Measurements from ENCODE around the gene RBM46. TPM values are rescaled to one million over a fixed set of nuclear protein-coding genes. Genes with fewer than 3 reads are reported as not detected.

The RBM46 gene
- total and polyA plus RNA-seq, 10 of the 15 experiments (the other 5 are each of a cell fraction or from before 2014, with no cell fraction given): not detected

GRCh38 chr4:154736770-154737169, 44.3 kb upstream of the RBM46 start:
- no peaks in the 10 kb centered on the region for H3K79me2 ChIP-seq (ENCODE audit: control insufficient read depth, insufficient read depth, low read length)
- POLR2A ChIA-PET: no interaction called here
- ATAC-seq (no peak), FAIRE-seq (no peak), DNase-seq (ENCODE audit: low read depth, low spot score) (no peak)
- WGBS (ENCODE audit: insufficient coverage, insufficient replicate concordance, low lambda C conversion rate, missing lambda C conversion rate): 17% methylated on average over 1 of the region's 1 CpG
- no peaks in the 10 kb centered on the region for H4K20me1 ChIP-seq (ENCODE audit: control insufficient read depth, insufficient read depth)
- intact Hi-C loops (cut with micrococcal nuclease; ENCODE audit: unreplicated experiment): no loop called here
- no peak overlapping the region for H3K27ac ChIP-seq (ENCODE audit: control insufficient read depth, insufficient read depth)
- H3K4me2 ChIP-seq (ENCODE audit: control insufficient read depth, insufficient read depth): no peak overlapping the region
- in situ Hi-C loops (cut with MboI): no loop called here
- SMC1A ChIA-PET (ENCODE audit: uncharacterized antibody, unreplicated experiment): no interaction called here
- no peak overlapping the region for H2AFZ ChIP-seq (ENCODE audit: control insufficient read depth, low read depth, low read length)
- H3K9ac ChIP-seq (ENCODE audit: control insufficient read depth, insufficient read depth, low read length): no peak overlapping the region
- no peak overlapping the region for H3K4me3 ChIP-seq
- H3K36me3 ChIP-seq (ENCODE audit: control insufficient read depth in 2 of 2, insufficient read depth in 2 of 2, low read length in 1 of 2): no peaks in the 10 kb centered on the region
- CTCF ChIA-PET: no interaction called here
- H3K4me1 ChIP-seq (ENCODE audit: control insufficient read depth, insufficient read depth, low read length): no peaks in the 10 kb centered on the region
- peaks cover 0 to 4% of the 10 kb centered on the region in 2 experiments; a peak in 2 of 4 replicates for H3K27me3 ChIP-seq (replicated peaks in 1 of 2; ENCODE audit: control insufficient read depth in 2 of 2, insufficient read depth in 2 of 2, low read length in 1 of 2)
- no peaks in the 10 kb centered on the region for H3K9me3 ChIP-seq (replicated peaks; ENCODE audit: control insufficient read depth, insufficient read depth, low read length)
- BruUV-seq (replicated peaks): no TSS peak
- RAD21 ChIA-PET (ENCODE audit: unreplicated experiment): no interaction called here
- TF ChIP-seq EP300 (IDR thresholded peaks at IDR 0.05; ENCODE audit: borderline replicate concordance in 1 of 2, control insufficient read depth in 1 of 2, low read depth in 2 of 2, low read length in 2 of 2) (no peak), NR2F1 (conservative IDR thresholded peaks at IDR 0.05) (no peak), RAD21 (IDR thresholded peaks at IDR 0.05; ENCODE audit: insufficient read depth, low read depth, low read length) (no peak), IRF4 (IDR thresholded peaks at IDR 0.05; ENCODE audit: low read depth, low read length) (no peak), SUPT20H (IDR thresholded peaks at IDR 0.05; ENCODE audit: borderline replicate concordance, control insufficient read depth, low read depth, low read length) (no peak), WRNIP1 (IDR thresholded peaks at IDR 0.05; ENCODE audit: borderline replicate concordance, low read depth, low read length) (no peak), RAD51 (IDR thresholded peaks at IDR 0.05) (no peak), HCFC1 (IDR thresholded peaks at IDR 0.05; ENCODE audit: low read length) (no peak), TCF7 (IDR thresholded peaks at IDR 0.05; ENCODE audit: borderline replicate concordance) (no peak), NFIC (IDR thresholded peaks at IDR 0.05; ENCODE audit: low read depth, low read length) (no peak), TCF12 (IDR thresholded peaks at IDR 0.05; ENCODE audit: low read depth, low read length) (no peak)
- TF ChIP-seq, protein P1, sequence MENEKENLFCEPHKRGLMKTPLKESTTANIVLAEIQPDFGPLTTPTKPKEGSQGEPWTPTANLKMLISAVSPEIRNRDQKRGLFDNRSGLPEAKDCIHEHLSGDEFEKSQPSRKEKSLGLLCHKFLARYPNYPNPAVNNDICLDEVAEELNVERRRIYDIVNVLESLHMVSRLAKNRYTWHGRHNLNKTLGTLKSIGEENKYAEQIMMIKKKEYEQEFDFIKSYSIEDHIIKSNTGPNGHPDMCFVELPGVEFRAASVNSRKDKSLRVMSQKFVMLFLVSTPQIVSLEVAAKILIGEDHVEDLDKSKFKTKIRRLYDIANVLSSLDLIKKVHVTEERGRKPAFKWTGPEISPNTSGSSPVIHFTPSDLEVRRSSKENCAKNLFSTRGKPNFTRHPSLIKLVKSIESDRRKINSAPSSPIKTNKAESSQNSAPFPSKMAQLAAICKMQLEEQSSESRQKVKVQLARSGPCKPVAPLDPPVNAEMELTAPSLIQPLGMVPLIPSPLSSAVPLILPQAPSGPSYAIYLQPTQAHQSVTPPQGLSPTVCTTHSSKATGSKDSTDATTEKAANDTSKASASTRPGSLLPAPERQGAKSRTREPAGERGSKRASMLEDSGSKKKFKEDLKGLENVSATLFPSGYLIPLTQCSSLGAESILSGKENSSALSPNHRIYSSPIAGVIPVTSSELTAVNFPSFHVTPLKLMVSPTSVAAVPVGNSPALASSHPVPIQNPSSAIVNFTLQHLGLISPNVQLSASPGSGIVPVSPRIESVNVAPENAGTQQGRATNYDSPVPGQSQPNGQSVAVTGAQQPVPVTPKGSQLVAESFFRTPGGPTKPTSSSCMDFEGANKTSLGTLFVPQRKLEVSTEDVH (IDR thresholded peaks at IDR 0.05; ENCODE audit: low read depth, partially characterized antibody): no peak
- TF ChIP-seq, protein P2, sequence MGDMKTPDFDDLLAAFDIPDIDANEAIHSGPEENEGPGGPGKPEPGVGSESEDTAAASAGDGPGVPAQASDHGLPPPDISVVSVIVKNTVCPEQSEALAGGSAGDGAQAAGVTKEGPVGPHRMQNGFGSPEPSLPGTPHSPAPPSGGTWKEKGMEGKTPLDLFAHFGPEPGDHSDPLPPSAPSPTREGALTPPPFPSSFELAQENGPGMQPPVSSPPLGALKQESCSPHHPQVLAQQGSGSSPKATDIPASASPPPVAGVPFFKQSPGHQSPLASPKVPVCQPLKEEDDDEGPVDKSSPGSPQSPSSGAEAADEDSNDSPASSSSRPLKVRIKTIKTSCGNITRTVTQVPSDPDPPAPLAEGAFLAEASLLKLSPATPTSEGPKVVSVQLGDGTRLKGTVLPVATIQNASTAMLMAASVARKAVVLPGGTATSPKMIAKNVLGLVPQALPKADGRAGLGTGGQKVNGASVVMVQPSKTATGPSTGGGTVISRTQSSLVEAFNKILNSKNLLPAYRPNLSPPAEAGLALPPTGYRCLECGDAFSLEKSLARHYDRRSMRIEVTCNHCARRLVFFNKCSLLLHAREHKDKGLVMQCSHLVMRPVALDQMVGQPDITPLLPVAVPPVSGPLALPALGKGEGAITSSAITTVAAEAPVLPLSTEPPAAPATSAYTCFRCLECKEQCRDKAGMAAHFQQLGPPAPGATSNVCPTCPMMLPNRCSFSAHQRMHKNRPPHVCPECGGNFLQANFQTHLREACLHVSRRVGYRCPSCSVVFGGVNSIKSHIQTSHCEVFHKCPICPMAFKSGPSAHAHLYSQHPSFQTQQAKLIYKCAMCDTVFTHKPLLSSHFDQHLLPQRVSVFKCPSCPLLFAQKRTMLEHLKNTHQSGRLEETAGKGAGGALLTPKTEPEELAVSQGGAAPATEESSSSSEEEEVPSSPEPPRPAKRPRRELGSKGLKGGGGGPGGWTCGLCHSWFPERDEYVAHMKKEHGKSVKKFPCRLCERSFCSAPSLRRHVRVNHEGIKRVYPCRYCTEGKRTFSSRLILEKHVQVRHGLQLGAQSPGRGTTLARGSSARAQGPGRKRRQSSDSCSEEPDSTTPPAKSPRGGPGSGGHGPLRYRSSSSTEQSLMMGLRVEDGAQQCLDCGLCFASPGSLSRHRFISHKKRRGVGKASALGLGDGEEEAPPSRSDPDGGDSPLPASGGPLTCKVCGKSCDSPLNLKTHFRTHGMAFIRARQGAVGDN (IDR thresholded peaks at IDR 0.05): no peak
- TF ChIP-seq, protein P3, sequence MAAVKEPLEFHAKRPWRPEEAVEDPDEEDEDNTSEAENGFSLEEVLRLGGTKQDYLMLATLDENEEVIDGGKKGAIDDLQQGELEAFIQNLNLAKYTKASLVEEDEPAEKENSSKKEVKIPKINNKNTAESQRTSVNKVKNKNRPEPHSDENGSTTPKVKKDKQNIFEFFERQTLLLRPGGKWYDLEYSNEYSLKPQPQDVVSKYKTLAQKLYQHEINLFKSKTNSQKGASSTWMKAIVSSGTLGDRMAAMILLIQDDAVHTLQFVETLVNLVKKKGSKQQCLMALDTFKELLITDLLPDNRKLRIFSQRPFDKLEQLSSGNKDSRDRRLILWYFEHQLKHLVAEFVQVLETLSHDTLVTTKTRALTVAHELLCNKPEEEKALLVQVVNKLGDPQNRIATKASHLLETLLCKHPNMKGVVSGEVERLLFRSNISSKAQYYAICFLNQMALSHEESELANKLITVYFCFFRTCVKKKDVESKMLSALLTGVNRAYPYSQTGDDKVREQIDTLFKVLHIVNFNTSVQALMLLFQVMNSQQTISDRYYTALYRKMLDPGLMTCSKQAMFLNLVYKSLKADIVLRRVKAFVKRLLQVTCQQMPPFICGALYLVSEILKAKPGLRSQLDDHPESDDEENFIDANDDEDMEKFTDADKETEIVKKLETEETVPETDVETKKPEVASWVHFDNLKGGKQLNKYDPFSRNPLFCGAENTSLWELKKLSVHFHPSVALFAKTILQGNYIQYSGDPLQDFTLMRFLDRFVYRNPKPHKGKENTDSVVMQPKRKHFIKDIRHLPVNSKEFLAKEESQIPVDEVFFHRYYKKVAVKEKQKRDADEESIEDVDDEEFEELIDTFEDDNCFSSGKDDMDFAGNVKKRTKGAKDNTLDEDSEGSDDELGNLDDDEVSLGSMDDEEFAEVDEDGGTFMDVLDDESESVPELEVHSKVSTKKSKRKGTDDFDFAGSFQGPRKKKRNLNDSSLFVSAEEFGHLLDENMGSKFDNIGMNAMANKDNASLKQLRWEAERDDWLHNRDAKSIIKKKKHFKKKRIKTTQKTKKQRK (IDR thresholded peaks at IDR 0.05; ENCODE audit: low read depth, low read length): no peak
